Body of pancreas (tissue), 4 donors: ENCODE results near the gene GTF2H2C.

Experiments used
- POLR2A ChIP-seq, 3 donors: fragments of 450-650 bp; IDR thresholded peaks; one replicate each; pipeline ENCODE4 v1.6.1; 2016; ENCODE audit warnings: antibody characterized with exemption in 3 of 3, mild to moderate bottlenecking in 2 of 3
- TF ChIP-seq, protein P1 (sequence below), 7 experiments: fragments of 450-650 bp in 4 of 7; fragments of 200-600 bp in 3 of 7; sonication (generic) in 3 of 7; IDR thresholded peaks; one replicate each; pipeline ENCODE4 v1.5.1; 2016 to 2019; ENCODE audit warnings: antibody characterized with exemption in 7 of 7

DNA sequence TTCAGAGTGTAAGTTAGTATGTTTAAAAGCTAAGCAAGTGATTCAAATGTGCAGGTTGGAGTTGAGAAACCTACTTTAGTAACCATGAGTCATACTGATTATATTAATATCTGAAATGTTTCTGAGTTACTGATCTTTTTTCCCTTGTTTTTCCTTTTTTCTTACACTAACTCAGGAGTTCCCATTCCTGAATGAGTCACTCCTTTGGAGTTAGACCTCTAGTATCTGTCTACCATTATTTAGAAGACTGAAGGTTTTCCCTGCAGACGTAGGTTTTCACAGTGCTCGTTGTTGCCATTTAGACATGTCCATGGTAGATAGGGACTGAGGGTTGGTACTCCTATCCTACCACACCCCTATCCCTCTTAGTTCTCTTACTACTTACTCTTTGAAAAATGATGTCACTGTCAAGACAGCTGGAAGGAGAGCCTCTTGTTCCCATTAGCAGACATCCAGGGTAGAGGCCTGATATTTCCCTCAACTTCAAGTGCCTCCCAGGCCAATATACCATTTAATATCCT is 47.2 kb upstream of the GTF2H2C start:
- TF ChIP-seq, protein P1, sequence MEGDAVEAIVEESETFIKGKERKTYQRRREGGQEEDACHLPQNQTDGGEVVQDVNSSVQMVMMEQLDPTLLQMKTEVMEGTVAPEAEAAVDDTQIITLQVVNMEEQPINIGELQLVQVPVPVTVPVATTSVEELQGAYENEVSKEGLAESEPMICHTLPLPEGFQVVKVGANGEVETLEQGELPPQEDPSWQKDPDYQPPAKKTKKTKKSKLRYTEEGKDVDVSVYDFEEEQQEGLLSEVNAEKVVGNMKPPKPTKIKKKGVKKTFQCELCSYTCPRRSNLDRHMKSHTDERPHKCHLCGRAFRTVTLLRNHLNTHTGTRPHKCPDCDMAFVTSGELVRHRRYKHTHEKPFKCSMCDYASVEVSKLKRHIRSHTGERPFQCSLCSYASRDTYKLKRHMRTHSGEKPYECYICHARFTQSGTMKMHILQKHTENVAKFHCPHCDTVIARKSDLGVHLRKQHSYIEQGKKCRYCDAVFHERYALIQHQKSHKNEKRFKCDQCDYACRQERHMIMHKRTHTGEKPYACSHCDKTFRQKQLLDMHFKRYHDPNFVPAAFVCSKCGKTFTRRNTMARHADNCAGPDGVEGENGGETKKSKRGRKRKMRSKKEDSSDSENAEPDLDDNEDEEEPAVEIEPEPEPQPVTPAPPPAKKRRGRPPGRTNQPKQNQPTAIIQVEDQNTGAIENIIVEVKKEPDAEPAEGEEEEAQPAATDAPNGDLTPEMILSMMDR (IDR thresholded peaks at IDR 0.05): no peak
- no peak for TF ChIP-seq POLR2A (IDR thresholded peaks at IDR 0.05)
